ENCODE measurements around the gene HCN2.

Gene HCN2

DNA sequence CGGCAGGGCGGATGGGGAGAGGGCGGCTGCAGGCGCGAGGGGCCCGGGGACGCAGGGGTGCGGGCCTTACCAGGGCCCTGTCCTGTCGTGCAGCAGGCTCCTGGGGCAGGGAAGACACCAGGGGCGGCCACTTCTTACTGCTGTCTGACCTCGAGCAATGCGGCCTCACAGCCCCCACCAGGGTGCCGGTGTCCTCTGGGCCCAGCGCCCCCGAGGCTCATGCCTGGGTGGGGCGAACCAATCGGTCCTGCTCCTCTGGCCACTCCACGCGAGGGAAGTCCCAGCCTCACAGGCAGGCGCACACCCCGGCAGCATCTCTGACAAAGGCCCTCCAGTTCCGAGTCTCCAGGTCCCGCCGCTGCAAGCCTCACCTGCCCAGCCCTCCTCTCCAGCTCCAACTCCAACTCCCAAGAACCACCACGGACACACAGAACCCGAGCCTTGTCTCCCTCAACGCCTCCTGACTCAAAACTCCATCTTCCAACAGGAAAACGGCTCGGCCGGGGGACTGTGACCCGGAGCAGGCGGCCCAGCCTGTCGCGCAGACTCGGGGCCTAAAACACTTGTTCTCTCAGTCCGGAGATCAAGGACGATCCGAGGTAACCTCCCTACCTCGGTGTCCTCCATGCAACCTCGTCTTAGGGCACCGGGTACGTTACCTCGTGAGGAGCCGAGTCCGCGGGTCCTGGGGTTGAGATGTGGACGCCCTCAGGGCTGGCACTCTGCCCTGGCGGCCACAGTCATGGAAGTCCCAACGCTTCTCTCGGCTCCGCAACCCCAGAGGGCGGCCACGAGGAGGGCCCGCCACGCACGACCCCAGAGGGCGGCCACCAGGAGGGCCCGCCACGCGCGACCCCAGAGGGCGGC is 56.5 kb downstream of the HCN2 start:
- H3K4me3 ChIP-seq (ENCODE audit: low read length): no peak overlapping the region
- no peak for DNase-seq (ENCODE audit: low read depth, low spot score)

DNA sequence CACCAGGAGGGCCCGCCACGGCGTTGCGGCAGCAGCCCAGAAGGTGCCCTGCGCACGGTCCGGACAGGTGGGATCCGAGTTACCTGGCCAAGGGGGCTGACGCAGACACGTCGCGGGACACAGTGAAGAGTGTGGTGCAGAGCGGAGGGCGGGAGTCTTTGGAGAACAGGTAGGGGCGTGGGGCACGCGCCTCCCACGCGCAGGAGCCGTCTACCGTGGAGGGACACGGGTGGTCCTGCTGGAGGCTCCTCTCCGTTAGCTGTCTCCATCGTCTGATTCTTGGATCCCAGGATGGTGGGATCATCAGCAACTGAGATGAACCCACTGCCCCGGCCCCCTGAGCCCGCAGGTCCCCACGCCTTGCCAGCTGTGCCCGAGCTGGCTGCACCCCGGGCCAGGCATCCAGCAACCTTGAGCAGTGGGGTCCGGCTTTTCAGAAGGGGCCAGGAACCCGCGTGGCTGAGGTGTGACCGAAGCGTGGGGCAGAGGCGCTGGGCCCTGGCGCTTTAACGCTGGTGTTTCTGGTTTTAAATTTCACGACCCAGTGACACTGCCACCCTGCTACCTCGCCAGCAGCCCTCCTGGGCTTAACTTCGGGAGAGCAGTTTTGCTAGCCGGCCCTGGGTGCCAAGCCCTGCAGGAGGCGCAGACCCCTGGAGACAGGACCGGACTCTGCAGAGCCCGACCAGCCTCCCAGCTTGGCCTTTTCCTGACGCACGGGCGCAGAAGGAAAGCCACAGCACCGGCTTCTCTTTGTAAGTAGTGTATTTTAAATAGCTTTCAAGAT is 57.3 kb downstream of the HCN2 start:
- no peak for DNase-seq (ENCODE audit: low read depth, low spot score)
- no peak overlapping the region for H3K4me3 ChIP-seq (ENCODE audit: low read length)

DNA sequence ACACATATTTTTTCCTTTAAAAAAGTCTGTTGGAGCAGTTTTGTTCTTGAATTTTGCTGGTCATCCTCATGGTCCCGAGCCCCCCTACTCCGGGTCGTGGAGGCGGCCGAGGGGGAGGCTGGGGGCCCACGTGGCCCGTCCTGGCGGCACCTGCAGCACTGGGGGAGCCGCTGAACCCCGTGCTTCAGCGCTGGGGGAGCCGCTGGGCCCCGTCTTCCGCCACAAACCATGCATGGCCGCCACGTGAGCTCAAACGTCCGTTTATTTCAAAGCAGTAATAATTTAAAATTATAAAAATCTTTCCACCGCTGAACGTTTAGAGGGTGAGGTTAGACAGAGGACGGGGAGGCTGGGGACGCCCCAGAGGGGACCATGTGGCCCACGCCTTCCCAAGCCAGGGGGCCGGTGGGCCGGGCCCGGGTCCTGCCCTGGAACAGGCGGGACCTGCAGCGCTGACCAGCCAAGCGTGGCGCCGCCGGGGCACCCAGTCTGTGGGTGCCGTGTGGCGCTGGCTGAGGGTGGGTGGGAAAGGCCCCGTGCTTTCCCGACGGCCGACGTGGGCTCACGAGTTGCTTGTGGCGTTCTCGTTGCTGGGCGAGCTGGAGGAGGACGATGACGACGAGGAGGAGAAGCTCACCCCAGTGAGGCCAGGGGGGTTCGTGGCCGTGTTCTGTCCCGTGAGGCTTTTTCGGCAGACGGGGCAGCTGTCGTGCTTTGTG is 58.0 kb downstream of the HCN2 start:
- DNase-seq (ENCODE audit: low read depth, low spot score): no peak
- no peak overlapping the region for H3K4me3 ChIP-seq (ENCODE audit: low read length)

DNA sequence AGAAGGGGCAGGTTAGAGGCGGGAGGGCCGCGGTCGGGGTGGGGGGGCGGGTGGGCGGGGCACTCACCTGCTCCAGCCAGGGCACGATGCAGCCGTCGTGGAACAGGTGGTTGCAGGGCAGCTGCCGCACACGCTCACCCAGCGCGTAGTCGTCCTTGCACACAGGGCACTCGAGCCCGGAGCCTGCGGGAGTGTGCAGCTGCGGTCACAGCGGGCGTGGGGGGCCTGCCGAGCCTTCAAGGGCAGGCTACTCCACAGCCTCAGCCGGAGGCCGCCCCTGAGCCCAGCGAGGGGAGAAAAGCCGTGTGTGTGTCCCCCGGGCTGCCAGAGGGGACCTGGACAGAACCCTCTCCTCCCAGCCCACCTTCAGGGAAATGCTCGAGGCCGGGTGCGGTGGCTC is 58.6 kb downstream of the HCN2 start:
- no peak for DNase-seq (ENCODE audit: low read depth, low spot score)
- no peak overlapping the region for H3K4me3 ChIP-seq (ENCODE audit: low read length)

DNA sequence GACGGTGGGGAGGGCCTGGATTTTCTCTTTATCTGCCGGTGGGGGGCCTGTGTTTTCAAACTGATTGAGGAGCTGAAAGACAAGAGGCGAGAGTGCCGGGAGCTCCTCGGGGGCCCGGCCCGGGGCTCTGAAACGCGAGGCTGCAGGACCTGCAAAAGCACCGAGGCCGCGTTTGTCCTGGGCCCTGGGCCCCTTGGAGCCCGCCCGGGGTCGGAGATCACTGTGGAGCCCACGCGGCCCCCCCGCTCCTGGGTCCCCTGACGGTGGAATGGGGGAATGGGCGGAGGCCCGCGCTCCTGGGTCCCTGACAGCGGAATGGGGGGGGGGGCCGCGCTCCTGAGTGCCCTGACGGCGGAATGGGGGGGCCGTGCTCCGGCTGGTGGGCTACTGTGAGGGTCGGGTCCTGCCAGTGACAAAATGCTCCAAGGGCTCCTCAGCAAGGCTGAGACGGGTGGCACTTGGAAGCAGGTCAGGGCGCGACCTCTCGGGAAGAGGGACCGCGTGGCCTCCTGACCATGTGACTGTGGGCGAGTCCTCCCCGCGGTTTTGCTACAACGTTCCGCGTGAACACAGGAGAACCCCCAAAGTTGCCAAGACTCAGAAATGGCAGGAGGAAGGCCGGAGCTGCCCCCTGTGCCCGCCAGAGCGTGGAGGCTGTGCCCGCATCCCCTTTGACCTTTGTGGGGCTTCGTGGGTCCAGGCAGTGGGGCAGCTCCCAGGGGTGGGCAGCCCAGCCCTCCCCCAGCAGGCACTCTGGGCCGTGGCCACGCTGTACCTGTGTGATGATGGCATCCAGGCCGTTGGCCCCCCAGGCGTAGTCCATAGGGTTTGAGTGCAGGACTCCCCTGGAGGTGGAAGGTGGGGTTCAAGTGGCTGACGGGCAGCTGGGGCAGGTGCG is 59.5 kb downstream of the HCN2 start:
- no peak overlapping the region for H3K4me3 ChIP-seq (ENCODE audit: low read length)
- DNase-seq (ENCODE audit: low read depth, low spot score): no peak

DNA sequence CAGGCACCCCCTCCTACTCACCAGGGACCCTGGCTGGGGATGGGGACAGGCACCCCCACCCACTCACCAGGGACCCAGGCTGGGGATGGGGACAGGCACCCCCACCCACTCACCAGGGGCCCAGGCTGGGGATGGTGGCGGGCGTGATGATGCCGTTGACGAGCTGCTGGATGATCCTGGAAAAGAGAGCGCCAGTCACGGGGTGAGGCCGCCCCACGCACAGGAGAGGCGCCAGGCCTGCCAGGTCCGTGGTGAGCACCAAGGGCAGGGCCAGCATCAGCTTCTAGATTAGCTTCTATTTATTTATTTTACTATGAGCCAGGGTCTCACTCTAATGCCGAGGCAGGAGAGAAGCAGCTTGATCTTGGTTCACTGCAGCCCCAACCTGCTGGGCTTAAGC is 60.4 kb downstream of the HCN2 start:
- H3K4me3 ChIP-seq (ENCODE audit: low read length): no peak overlapping the region
- no peak for DNase-seq (ENCODE audit: low read depth, low spot score)

DNA sequence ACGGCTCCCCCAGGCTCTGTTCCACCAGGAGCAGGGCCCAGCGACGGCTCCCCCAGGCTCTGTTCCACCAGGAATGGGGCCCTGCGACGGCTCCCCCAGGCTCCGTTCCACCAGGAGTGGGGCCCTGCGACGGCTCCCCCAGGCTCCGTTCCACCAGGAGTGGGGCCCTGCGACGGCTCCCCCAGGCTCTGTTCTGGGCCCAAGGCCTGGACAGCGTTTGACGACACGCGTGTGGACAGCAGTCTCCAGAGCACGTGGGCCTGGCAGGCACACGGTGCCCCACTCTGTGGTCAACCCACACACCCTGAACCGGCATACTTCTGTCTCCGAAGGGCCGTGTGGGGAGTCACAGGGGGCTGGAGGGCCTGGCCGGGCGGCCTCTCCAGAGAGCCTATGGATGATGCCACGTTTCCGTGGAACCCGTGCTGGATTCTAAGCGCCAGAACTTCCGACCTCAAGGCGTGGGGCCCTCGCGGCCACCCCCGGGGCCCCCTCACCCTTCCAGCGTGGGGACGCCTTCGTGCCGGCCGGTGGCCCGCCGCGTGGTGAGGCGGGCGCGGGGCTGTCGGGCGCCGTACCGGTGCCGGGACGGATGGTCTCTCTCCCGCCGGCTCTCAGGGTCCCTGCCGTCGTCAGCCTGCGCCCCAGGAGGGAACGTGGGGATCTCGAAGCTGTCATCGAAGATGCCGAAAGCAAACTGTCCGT is 61.6 kb downstream of the HCN2 start:
- H3K4me3 ChIP-seq (ENCODE audit: low read length): no peak overlapping the region
- DNase-seq (ENCODE audit: low read depth, low spot score): no peak

DNA sequence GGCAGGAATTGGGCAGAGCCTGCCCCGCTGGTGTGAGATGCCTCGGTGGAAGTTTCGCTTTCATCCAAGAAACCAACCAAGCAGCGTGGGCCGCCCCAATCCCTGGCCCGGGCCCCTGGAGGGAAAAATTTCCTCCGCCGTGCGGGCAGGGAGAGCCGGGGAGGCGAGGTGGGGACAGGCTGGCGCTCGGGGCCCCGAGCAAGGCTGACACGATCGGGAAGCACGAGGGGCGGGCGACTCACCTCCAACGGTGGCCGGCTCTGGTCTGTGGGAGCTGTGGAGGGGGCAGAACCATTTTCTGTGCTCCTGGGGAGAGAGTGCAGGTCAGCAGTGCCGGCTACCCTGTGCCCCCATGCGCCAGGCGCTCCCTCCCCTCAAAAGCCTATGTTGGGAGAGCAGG is 62.3 kb downstream of the HCN2 start:
- no peak for DNase-seq (ENCODE audit: low read depth, low spot score)
- H3K4me3 ChIP-seq (ENCODE audit: low read length): no peak overlapping the region

DNA sequence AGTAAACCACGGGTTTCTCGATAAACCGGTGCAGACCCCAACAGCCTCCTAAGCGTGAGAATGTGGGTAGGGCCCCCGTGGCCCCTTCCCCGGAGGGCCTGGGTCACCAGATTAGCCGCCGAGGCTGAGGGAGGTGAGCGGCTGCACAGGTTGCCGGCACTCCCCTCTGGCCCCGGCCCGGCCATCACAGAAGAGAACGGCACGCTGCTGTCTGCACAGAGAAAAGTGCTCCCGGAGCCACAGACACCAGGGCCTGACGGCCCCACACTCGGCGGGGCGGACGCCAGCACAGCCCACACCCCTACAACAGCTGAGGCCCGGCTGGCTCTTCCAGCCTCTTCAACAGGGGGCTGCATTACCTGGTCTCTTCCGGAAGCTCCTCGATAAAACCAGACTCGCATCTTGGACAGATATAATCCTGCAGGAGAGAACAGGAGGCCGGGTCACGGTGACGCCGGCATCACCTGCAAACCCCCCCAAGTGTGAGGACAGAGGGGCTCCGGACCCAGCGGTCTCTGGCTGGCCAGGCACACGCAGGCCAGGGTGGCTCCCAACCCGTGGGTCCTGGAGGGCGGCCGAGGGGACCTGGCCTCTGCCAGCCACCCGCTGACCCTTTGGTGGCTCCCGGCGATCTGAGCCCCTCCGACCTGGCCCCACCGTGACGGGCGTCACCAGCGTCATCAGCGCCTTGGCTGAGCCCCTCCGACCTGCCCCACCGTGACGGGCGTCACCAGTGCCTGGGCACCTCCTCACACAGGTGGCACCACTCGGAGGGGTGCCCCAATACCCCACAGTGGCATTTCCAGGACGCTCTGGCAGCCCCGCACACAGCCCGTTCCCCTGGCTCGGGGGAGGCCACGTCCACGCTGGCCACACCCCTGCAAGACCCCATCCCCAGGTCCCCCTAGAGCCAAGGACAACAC is 63.0 kb downstream of the HCN2 start:
- H3K4me3 ChIP-seq (ENCODE audit: low read length): no peak overlapping the region
- DNase-seq (ENCODE audit: low read depth, low spot score): no peak

DNA sequence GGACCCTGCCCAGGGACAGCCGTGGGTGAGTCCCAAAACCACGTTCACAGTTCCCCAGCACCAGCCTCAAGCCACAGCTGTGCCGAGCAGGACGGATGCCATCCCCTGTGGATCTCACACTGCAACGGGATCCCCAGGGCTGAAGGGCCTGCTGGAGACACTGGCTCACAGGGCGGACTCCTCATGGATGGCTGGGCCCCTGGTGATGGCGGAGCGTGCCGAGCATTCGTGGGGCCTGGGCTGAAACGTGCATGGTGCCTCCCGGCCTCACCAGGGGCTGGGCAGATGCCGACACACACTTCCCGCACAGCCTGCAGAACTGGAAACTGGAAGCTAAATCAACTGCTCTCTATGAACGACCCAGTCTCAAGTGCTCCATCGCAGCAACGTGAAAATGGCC is 63.7 kb downstream of the HCN2 start:
- no peak for DNase-seq (ENCODE audit: low read depth, low spot score)
- H3K4me3 ChIP-seq (ENCODE audit: low read length): no peak overlapping the region

DNA sequence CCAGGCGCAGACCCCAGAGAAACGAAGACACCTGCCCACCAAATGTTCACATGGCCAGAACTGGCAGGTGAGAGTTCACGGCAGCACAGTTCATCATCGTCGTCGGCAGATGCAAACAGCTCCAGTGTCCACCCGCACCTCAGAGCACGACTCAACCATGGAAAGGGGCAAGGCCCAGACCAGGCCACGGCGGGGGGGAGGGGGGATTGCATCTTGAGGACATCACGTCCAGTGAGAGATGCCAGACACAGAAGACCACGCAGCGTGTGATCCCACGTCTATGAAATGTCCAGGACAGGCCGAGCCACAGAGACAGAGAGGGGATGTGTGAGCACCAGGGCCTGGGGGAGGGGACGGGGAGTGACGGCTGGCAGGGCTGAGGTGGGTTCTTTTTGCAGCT is 66.0 kb downstream of the HCN2 start:
- no peak for DNase-seq (ENCODE audit: low read depth, low spot score)
- no peak overlapping the region for H3K4me3 ChIP-seq (ENCODE audit: low read length)

DNA sequence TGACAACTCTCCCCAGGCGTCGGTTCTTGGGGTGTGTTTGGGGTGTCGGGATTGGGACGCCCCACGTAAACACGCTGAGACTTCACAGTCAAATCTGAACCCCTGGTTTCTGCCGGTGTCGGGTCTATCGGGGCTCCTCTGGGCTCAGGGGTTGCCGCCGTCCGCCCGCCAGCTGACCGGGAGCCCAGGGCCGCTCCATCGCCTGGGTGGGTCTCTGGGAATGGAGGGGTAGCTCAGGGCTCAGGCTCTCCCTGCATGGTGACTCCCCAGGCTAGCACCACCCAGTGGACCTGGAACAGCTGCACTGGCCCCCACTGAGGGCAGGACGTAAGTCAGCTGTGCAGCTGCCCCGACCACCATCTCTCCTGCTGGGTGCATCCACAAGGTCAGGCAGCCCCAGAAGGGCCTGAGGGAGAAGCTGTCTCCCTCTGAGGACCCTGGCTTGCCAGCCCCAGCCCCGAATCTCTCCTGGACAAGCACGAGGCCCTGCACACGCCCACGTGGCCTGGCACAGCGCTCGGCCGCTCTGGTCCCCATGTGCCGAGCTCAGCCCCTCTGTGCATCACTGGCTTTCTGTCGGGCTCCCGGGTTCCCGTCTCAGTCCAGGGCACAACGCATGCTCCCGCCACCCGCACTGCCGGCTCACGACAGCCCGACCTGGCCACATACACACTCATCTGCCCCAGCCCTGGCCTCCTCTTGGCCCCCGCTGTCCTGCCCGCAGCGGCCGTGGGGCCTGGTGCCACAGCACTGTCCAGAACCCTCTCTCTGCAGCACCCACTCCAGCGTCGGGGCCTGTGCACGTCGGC is 67.3 kb downstream of the HCN2 start:
- DNase-seq (ENCODE audit: low read depth, low spot score): no peak
- H3K4me3 ChIP-seq (ENCODE audit: low read length): no peak overlapping the region

DNA sequence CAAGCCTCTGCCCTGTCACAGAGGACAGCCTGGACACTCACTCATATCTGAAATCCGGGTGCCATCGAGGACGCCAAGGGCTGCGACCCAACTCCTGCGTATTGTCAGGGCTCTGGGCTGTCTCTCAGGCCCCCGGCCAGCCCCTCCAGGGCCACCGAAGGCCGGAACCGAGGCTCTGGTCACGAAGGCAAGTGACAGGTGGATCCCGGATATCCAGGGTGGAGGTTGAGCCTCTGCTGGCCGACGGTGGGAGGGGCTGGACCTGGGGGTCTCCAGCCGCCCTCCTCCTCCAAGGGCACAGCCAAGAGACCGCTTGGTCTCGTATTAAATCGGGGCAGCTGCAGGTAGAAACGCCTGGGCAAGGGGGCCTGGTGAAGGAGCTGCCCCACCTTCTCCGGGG is 67.9 kb downstream of the HCN2 start:
- DNase-seq (ENCODE audit: low read depth, low spot score): no peak

DNA sequence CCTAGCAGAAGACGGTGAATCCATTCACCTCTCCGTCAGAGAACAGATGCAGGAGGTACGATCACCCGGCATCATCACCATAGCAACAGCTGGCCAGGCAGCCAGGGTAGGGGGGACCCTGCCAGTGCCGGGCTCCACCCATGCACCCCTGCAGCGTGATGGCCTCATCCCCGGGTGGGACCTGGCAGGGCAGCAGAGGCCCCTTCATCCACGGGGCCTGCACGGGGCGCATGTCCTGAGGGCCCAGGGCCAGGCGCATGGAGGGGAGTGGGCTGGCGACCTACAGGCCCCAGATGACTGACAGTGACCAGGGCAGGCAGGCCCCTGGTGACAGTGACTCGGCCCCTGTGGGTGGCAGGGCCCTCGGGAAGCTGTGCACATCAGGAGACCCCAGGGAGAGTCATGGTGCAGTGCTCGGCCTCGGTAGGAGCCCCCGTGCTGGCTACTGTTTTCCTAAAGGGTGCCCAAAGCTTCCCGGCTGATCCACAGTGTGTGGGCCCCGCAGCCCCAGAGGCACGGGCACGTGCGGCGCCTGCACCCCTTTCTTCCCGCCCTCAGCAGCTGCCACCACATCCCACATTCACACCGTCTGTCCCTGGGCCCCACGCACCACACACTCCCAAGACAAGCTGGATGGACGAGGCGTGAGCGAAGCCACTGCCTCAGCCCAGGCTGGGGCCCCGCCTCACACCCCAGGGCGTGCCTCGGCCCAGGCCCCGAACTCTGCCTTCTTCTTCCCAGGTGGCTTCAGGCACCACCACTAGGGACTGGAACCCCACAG is 68.6 kb downstream of the HCN2 start:
- DNase-seq (ENCODE audit: low read depth, low spot score): no peak

More for the DNA sequence above, 67.9 kb downstream of the HCN2 start:
- no peak overlapping the region for H3K4me3 ChIP-seq (ENCODE audit: low read length)

DNA sequence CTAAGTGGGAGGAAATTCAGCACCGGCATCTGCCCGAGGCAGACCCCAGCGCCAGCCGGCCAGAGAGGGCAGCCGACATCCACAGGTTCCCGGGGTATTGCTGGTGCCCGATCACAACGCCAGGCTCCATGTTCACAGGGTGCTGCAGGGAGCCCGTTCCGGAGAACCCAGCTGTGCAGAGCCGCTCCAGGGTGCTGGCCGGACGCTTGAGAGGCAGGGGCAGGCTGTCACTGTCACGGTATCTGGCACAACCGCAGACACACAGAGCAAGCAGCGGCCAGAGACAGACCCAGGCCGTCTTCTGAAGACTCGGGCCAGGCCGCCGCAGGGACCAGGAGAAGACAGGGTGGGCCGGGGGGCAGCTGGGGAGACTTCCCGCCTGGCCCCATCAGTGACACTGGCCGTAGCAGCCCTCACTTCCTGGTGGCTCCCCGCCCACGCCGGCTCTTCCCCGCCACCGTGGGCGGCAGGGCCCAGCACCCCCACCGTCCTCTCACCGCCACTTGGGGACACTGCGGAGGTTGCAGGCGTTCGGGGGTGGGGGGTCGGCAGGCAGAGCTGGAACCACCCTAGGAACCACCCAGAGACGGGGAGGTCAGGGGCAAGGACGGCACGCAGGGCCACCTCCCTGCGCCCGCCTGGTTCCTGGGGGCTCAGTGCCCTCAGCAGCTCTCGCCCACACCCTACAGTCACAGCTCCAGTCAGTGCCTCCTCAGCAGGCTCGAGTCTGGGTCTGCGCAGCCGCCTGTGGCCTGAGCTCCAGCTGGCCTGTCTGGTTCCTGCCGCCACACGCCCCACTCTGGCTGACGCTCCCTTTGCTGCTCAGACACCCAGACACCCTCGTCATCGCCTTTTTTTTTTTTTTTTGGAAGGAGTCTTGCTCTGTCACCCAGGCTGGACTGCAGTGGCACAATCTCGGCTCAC is 69.5 kb downstream of the HCN2 start:
- H3K4me3 ChIP-seq (ENCODE audit: low read length): no peak overlapping the region
- no peak for DNase-seq (ENCODE audit: low read depth, low spot score)

More for the DNA sequence above, 68.6 kb downstream of the HCN2 start:
- no peak overlapping the region for H3K4me3 ChIP-seq (ENCODE audit: low read length)

Measured in Jurkat, Clone E6-1 (cell line).